GM12865 (cell line): ENCODE data around the gene CLEC16A.

Experiments used
- DNase-seq: peaks from one replicate; pipeline ENCODE4 v3.0.0; 2010; ENCODE audit warnings: low read depth
- H3K4me3 ChIP-seq: 2 replicates; pipeline ENCODE4 v1.5.1; 2011; ENCODE audit warnings: mild to moderate bottlenecking, low read depth, low read length, control low read depth
- CTCF ChIP-seq: IDR thresholded peaks from 2 replicates; pipeline ENCODE4 v1.5.1; 2011; ENCODE audit warnings: low read length, control low read depth, low read depth, inconsistent platforms; ENCODE audit not compliant: insufficient read depth; ENCODE audit errors: missing control alignments

CLEC16A gene

GRCh38 chr16:11131706-11132105, 187.3 kb downstream of the CLEC16A start:
- DNase-seq: no peak
- no peak for TF ChIP-seq CTCF

GRCh38 chr16:11133344-11133943, 189.1 kb downstream of the CLEC16A start:
- H3K4me3 ChIP-seq: no peak overlapping the region
- no peak for DNase-seq

More at GRCh38 chr16:11131706-11132105, 187.3 kb downstream of the CLEC16A start:
- no peak overlapping the region for H3K4me3 ChIP-seq

GRCh38 chr16:11134722-11135463, 190.5 kb downstream of the CLEC16A start:
- DNase-seq: no peak

More at GRCh38 chr16:11133344-11133943, 189.1 kb downstream of the CLEC16A start:
- no peak for TF ChIP-seq CTCF

GRCh38 chr16:11135464-11135973, 191.2 kb downstream of the CLEC16A start:
- DNase-seq: no peak
- no peak for TF ChIP-seq CTCF
- H3K4me3 ChIP-seq: no peak overlapping the region

More at GRCh38 chr16:11134722-11135463, 190.5 kb downstream of the CLEC16A start:
- H3K4me3 ChIP-seq: no peak overlapping the region
- TF ChIP-seq CTCF: no peak

GRCh38 chr16:11136600-11136999, 192.2 kb downstream of the CLEC16A start:
- no peak overlapping the region for H3K4me3 ChIP-seq
- TF ChIP-seq CTCF: no peak
- DNase-seq: no peak

GRCh38 chr16:11138022-11138768, 193.8 kb downstream of the CLEC16A start:
- no peak overlapping the region for H3K4me3 ChIP-seq
- no peak for TF ChIP-seq CTCF
- DNase-seq: no peak
